ENCODE data around the gene USP6NL.

GRCh38 chr10:11615396-11615795 lies 3.9 kb upstream of the USP6NL start:
- TF ChIP-seq, protein P1, sequence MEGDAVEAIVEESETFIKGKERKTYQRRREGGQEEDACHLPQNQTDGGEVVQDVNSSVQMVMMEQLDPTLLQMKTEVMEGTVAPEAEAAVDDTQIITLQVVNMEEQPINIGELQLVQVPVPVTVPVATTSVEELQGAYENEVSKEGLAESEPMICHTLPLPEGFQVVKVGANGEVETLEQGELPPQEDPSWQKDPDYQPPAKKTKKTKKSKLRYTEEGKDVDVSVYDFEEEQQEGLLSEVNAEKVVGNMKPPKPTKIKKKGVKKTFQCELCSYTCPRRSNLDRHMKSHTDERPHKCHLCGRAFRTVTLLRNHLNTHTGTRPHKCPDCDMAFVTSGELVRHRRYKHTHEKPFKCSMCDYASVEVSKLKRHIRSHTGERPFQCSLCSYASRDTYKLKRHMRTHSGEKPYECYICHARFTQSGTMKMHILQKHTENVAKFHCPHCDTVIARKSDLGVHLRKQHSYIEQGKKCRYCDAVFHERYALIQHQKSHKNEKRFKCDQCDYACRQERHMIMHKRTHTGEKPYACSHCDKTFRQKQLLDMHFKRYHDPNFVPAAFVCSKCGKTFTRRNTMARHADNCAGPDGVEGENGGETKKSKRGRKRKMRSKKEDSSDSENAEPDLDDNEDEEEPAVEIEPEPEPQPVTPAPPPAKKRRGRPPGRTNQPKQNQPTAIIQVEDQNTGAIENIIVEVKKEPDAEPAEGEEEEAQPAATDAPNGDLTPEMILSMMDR (optimal IDR thresholded peaks at IDR 0.05 in 1 of 3, IDR thresholded peaks at IDR 0.05 in 1 of 3, conservative IDR thresholded peaks at IDR 0.05 in 1 of 3; ENCODE audit: extremely low read depth in 1 of 3, insufficient read depth in 2 of 3, low read length in 3 of 3) = no peak
- TF ChIP-seq EZH2 (IDR thresholded peaks at IDR 0.05; ENCODE audit: low read length) = no peak
